Left renal cortex interstitium (tissue), 4 donors: ENCODE data around the gene ARHGEF17. TPM values are rescaled to one million over a fixed set of nuclear protein-coding genes. Genes with fewer than 3 reads are reported as not detected.

ENCODE experiments used
- polyA plus RNA-seq, 4 donors: library from polyadenylated mRNA; unstranded; fragments of 120-200 nt; gene quantifications; one replicate each; pipeline ENCODE4 v1.2.1, GENCODE V29; 2013; ENCODE audit not compliant: insufficient read length in 4 of 4

Gene ARHGEF17
- polyA plus RNA-seq, 4 donors: 64.5 to 123 (median 97.6) TPM

Other genes starting within 250 kb of the ARHGEF17 start
- gene FCHSD2, start 166.0 kb upstream of the ARHGEF17 start, polyA plus RNA-seq: 10 to 100 TPM; 36.1 to 43.2 (median 37.8) TPM
- 1 to 10 TPM in 2 of 4 donors, under 1 TPM in 2; 0.68 to 1.1 (median 0.91) TPM for gene P2RY2, start 90.0 kb upstream of the ARHGEF17 start, polyA plus RNA-seq
- gene P2RY6, start 35.9 kb upstream of the ARHGEF17 start, polyA plus RNA-seq: 1 to 10 TPM in 3 of 4 donors, under 1 TPM in 1; 0.69 to 2.0 (median 1.1) TPM
- gene RELT, start 68.1 kb downstream of the ARHGEF17 start, polyA plus RNA-seq: 1 to 10 TPM; 2.2 to 4.9 (median 4.3) TPM